ENCODE data around the gene FBXO31. TPM values are rescaled to one million over a fixed set of nuclear protein-coding genes. Genes with fewer than 3 reads are reported as not detected.

The FBXO31 gene
- total RNA-seq, 1 experiment from 2014 or later = 18.8 TPM

DNA sequence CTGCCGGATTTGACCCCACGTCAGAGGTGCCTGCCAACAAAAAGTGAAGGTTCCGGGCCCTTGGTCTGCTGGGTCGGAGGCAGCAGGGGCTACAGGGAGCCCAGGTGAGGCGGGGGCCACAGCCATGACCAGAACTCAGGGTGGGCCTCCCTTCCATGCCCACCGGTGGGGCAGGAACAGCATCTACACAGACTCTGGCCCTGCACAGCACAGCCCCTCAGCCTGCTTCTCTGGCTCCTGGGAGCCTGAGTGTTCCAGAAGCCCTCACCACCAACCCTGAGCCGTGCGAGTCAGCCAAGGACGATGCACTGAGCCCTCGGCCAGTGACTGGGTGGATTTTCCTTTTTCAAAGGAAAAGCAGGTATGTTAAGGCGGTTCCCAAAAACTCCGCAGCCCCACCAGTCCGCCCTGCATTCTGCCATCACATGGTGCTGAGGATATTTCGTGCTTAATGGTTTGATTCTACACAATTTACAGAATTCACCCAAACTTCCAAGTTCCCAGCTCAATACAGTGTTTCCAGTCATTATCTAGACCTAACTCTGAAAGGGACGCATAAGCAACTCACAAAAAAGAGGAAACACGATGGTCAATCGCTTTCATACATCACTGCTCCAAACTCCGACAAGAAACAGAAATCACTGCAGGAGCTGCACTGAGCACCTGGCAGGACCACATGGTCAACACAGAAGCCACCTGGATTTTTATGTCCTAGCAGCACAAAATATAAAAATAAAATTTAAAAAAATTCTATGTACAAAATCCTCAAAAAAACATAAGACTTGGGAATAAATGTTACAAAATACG is 46.9 kb downstream of the FBXO31 start:
- ChIA-PET POLR2A (ENCODE audit: unreplicated experiment) (no interaction called here), CTCF (no interaction called here)
- BruUV-seq (replicated peaks) = no TSS peak
- H3K9me2 ChIP-seq (ENCODE audit: insufficient read depth) = no peaks in the 10 kb centered on the region
- no peaks in the 10 kb centered on the region for H3K9me3 ChIP-seq (ENCODE audit: insufficient read depth, low read depth)
- H3K79me2 ChIP-seq (ENCODE audit: low read depth) = no peaks in the 10 kb centered on the region
- H3F3A ChIP-seq (ENCODE audit: insufficient read depth, low read depth) = no peaks in the 10 kb centered on the region
- no peak for DNase-seq
- no peak overlapping the region for H3K27ac ChIP-seq
- no peak overlapping the region for H3K4me2 ChIP-seq
- no peak overlapping the region for H3K4me3 ChIP-seq
- H3K4me1 ChIP-seq (replicated peaks; ENCODE audit: insufficient read depth) = no peaks in the 10 kb centered on the region
- no peak for TF ChIP-seq EZH2 (IDR thresholded peaks at IDR 0.05; ENCODE audit: low read depth)
- TF ChIP-seq, protein P1, sequence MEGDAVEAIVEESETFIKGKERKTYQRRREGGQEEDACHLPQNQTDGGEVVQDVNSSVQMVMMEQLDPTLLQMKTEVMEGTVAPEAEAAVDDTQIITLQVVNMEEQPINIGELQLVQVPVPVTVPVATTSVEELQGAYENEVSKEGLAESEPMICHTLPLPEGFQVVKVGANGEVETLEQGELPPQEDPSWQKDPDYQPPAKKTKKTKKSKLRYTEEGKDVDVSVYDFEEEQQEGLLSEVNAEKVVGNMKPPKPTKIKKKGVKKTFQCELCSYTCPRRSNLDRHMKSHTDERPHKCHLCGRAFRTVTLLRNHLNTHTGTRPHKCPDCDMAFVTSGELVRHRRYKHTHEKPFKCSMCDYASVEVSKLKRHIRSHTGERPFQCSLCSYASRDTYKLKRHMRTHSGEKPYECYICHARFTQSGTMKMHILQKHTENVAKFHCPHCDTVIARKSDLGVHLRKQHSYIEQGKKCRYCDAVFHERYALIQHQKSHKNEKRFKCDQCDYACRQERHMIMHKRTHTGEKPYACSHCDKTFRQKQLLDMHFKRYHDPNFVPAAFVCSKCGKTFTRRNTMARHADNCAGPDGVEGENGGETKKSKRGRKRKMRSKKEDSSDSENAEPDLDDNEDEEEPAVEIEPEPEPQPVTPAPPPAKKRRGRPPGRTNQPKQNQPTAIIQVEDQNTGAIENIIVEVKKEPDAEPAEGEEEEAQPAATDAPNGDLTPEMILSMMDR (conservative IDR thresholded peaks at IDR 0.05) = no peak
- intact Hi-C loops (cut with micrococcal nuclease; ENCODE audit: unreplicated experiment) = no loop called here
- H4K20me1 ChIP-seq (ENCODE audit: insufficient read depth) = no peaks in the 10 kb centered on the region
- no peaks in the 10 kb centered on the region for H3K36me3 ChIP-seq (ENCODE audit: low read depth)
- H2AFZ ChIP-seq = no peak overlapping the region
- H3K27me3 ChIP-seq (ENCODE audit: insufficient read depth, low read depth) = no peaks in the 10 kb centered on the region

DNA sequence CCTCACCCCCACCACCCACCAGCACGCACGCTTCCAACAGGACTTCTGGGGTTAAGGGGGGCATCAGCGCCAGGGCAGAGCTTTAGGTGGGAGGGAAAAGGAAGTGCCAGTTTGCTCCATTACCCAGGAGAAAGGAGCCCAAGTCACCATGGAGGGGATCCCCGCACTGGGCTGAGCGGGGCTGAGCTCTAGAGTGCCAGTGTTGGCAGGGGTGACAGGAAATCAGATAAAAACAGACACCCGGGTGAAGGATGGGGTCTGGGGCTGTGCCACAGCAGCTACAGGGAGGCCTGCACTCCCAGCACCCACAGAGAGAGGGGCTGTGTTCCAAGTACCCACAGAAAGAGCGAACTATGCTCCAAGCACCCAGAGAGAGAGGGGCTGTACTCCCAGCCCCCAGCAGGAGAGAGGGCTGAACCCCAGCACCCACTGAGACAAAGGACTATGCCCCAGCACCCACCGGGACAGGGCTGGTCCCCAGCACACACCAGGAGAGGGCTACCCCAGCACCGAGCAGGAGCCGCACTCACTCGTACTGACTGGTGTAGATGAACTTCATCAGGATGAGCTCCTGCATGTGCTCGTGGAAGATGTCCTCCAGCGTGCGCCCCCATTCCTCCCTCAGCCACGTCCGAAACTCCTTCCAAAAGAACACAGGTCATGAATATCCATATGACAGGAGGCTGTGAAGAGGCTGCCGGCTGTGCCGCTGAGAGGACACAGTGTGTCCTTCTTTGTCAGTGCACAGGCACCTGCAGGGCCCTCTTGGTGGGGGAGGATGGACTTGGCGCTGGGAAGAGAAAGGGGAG is 47.7 kb downstream of the FBXO31 start:
- ChIA-PET CTCF (no interaction called here), POLR2A (ENCODE audit: unreplicated experiment) (no interaction called here)
- Histone ChIP-seq H3K9me3 (ENCODE audit: insufficient read depth, low read depth) (no peaks in the 10 kb centered on the region), H4K20me1 (ENCODE audit: insufficient read depth) (no peaks in the 10 kb centered on the region), H3K79me2 (ENCODE audit: low read depth) (no peaks in the 10 kb centered on the region), H3K4me1 (replicated peaks; ENCODE audit: insufficient read depth) (no peaks in the 10 kb centered on the region), H3K4me3 (no peak overlapping the region), H3K9me2 (ENCODE audit: insufficient read depth) (no peaks in the 10 kb centered on the region), H3K4me2 (no peak overlapping the region), H3K27me3 (ENCODE audit: insufficient read depth, low read depth) (no peaks in the 10 kb centered on the region), H2AFZ (no peak overlapping the region), H3K27ac (no peak overlapping the region), H3K36me3 (ENCODE audit: low read depth) (no peaks in the 10 kb centered on the region), H3F3A (ENCODE audit: insufficient read depth, low read depth) (no peaks in the 10 kb centered on the region)
- no TSS peak for BruUV-seq (replicated peaks)
- DNase-seq = no peak
- TF ChIP-seq EZH2 (IDR thresholded peaks at IDR 0.05; ENCODE audit: low read depth) = no peak
- TF ChIP-seq, protein P1 (conservative IDR thresholded peaks at IDR 0.05) = no peak
- intact Hi-C loops (cut with micrococcal nuclease; ENCODE audit: unreplicated experiment) = no loop called here

DNA sequence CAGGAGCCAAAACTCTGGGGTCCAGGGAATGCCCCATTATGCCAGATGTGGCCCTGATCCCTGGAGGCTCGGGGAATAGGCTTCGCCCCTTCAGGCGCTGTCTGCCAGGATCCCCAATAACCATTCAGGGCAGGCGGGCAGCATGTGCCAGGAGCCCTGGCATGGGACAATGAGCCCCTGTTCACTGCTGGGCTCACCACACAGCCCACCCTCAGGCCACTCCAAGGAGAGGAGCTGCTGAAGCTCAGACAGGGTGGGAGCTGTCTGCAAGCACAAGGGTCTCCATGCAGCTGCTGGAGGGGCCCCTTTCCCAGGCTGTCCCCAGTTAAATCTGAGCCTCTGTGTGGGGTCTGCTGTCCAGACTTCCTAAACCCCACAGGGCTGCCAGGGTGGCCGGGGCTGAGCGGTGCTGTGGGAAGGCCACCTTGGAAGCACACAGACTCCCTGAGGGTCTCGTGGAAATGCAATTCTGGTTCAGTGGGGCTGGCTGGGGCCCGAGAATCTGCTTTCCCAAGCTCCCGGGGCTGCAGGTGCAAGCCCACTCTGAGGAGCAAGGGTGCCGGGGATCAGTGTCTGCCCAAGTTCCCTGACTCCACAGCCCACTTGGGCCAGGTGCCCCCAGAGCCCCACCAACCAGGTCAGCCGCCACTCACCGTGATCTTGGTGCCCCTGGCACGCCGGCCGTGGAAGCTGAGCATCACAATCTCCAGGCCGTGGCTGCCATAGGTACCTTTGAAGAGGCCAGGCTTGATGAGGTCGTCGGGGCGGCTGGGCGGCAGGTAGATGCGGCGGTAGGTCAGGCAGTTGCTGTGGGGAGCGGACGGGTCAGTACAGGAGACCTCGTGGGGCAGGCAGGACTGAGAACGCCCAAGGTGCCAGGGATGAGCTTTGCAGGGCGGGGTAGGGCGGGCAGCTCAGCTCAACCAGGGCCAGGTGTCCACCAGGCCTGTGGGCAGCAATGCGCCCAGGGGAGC is 48.6 kb downstream of the FBXO31 start:
- H2AFZ ChIP-seq = no peak overlapping the region
- no peaks in the 10 kb centered on the region for H3K27me3 ChIP-seq (ENCODE audit: insufficient read depth, low read depth)
- ChIA-PET CTCF (no interaction called here), POLR2A (ENCODE audit: unreplicated experiment) (no interaction called here)
- no peaks in the 10 kb centered on the region for H3K9me2 ChIP-seq (ENCODE audit: insufficient read depth)
- no peaks in the 10 kb centered on the region for H3K4me1 ChIP-seq (replicated peaks; ENCODE audit: insufficient read depth)
- no peaks in the 10 kb centered on the region for H3K79me2 ChIP-seq (ENCODE audit: low read depth)
- intact Hi-C loops (cut with micrococcal nuclease; ENCODE audit: unreplicated experiment) = no loop called here
- no peak overlapping the region for H3K4me3 ChIP-seq
- no peak for DNase-seq
- H3K27ac ChIP-seq = no peak overlapping the region
- TF ChIP-seq, protein P1 (conservative IDR thresholded peaks at IDR 0.05) = no peak
- no peak for TF ChIP-seq EZH2 (IDR thresholded peaks at IDR 0.05; ENCODE audit: low read depth)
- no peaks in the 10 kb centered on the region for H3F3A ChIP-seq (ENCODE audit: insufficient read depth, low read depth)
- no peak overlapping the region for H3K4me2 ChIP-seq
- H3K9me3 ChIP-seq (ENCODE audit: insufficient read depth, low read depth) = no peaks in the 10 kb centered on the region
- H3K36me3 ChIP-seq (ENCODE audit: low read depth) = no peaks in the 10 kb centered on the region
- BruUV-seq (replicated peaks) = no TSS peak
- H4K20me1 ChIP-seq (ENCODE audit: insufficient read depth) = no peaks in the 10 kb centered on the region

Data from PC-9 (cell line).